H1 (cell line): Measurements from ENCODE around the gene MRPL41. TPM values are rescaled to one million over a fixed set of nuclear protein-coding genes. Genes with fewer than 3 reads are reported as not detected.

Experiments
- CTCF ChIA-PET: fragments of 300-600 bp; sonication (Branson Sonifier 250); formaldehyde crosslinking; loops from one replicate; lab custom pipeline; 2021; ENCODE audit not compliant: partially characterized antibody; lab: Charles Lee
- POLR2A ChIA-PET: fragments of 300-600 bp; sonication (Branson Sonifier 250); formaldehyde crosslinking; loops from one replicate; lab custom pipeline; 2021; ENCODE audit warnings: inconsistent platforms; ENCODE audit not compliant: partially characterized antibody; lab: Charles Lee
- DNase-seq, 2 experiments: peaks; one replicate each; pipeline versions ENCODE4 v3.0.0 to v3.0.0-alpha.2; 2010 to 2022; ENCODE audit warnings: low spot score in 2 of 2, low read depth in 1 of 2, mixed read lengths in 1 of 2
- FAIRE-seq: peaks from 2 replicates; lab custom pipeline; 2011; peaks lifted over from hg19 to GRCh38; lab: Jason Lieb, UNC
- H2AFZ ChIP-seq: 2 replicates; pipeline ENCODE4 v1.8.1; 2012; ENCODE audit warnings: low read length, inconsistent platforms
- H2AK5ac ChIP-seq: 2 replicates; pipeline ENCODE4 v1.6.1; 2013; ENCODE audit warnings: low read depth, low read length
- H2BK120ac ChIP-seq: replicated peaks from 2 replicates; pipeline ENCODE3; 2013; ENCODE audit warnings: low read depth, low read length, inconsistent platforms
- H2BK12ac ChIP-seq: 2 replicates; pipeline ENCODE4 v1.6.1; 2013; ENCODE audit warnings: low read depth, low read length
- H2BK15ac ChIP-seq: 2 replicates; pipeline ENCODE4 v1.6.1; 2013; ENCODE audit warnings: low read length
- H2BK20ac ChIP-seq: 2 replicates; pipeline ENCODE4 v1.6.1; 2013; ENCODE audit warnings: low read length
- H2BK5ac ChIP-seq: 2 replicates; pipeline ENCODE4 v1.6.1; 2013; ENCODE audit warnings: low read depth, low read length
- H3K14ac ChIP-seq: 2 replicates; pipeline ENCODE4 v1.6.1; 2013; ENCODE audit warnings: inconsistent platforms; ENCODE audit not compliant: insufficient read length
- H3K18ac ChIP-seq: 2 replicates; pipeline ENCODE4 v1.6.1; 2013; ENCODE audit warnings: low read length; ENCODE audit errors: extremely low read depth
- H3K23ac ChIP-seq: 2 replicates; pipeline ENCODE4 v1.6.1; 2013; ENCODE audit warnings: inconsistent platforms; ENCODE audit not compliant: insufficient read length
- H3K23me2 ChIP-seq: 2 replicates; pipeline ENCODE4 v1.6.1; 2013; ENCODE audit warnings: low read depth, low read length
- H3K27ac ChIP-seq: 2 replicates; pipeline ENCODE4 v1.6.1; 2011; ENCODE audit warnings: low read depth, low read length, inconsistent platforms
- H3K27me3 ChIP-seq, 4 experiments: replicated peaks in 1 of 4; 1 replicate in 1 of 4; 2 replicates in 3 of 4; pipeline versions ENCODE4 v1.6.1 to v1.8.1; 2011 to 2013; ENCODE audit warnings: low read length in 3 of 4, mild to moderate bottlenecking in 3 of 4, inconsistent platforms in 2 of 4, mixed read lengths in 2 of 4, moderate library complexity in 1 of 4; ENCODE audit not compliant: control insufficient read depth in 3 of 4, insufficient read depth in 3 of 4; ENCODE audit errors: extremely low read depth in 1 of 4
- H3K36me3 ChIP-seq, 4 experiments: 2 replicates each; pipeline versions ENCODE4 v1.6.1 to v1.8.1; 2011 to 2013; ENCODE audit warnings: mild to moderate bottlenecking in 4 of 4, low read length in 3 of 4, moderate library complexity in 2 of 4, control low read depth in 1 of 4, inconsistent platforms in 1 of 4; ENCODE audit not compliant: insufficient read depth in 4 of 4, control insufficient read depth in 2 of 4
- H3K4ac ChIP-seq: replicated peaks from 2 replicates; pipeline ENCODE3; 2013; ENCODE audit warnings: low read length, low read depth, mixed read lengths, inconsistent platforms; ENCODE audit not compliant: insufficient read length
- H3K4me1 ChIP-seq, 4 experiments: replicated peaks in 1 of 4; 1 replicate in 1 of 4; 2 replicates in 3 of 4; pipeline versions ENCODE4 v1.6.1 to v1.8.1; 2011 to 2013; ENCODE audit warnings: low read length in 3 of 4, inconsistent platforms in 2 of 4, mixed read lengths in 1 of 4; ENCODE audit not compliant: insufficient read depth in 4 of 4, control insufficient read depth in 3 of 4
- H3K4me2 ChIP-seq, 2 experiments: 2 replicates each; pipeline versions ENCODE4 v1.6.1 to v1.8.1; 2011 to 2013; ENCODE audit warnings: low read depth in 2 of 2, low read length in 2 of 2, control low read depth in 1 of 2, inconsistent platforms in 1 of 2, mild to moderate bottlenecking in 1 of 2; ENCODE audit not compliant: insufficient read depth in 1 of 2
- H3K4me3 ChIP-seq, 4 experiments: fragments of 200-600, 300-600 bp in 1 of 4; sonication (generic), shearing (Covaris generic), sonication (Bioruptor Twin) in 1 of 4; 2 replicates each; pipeline versions ENCODE4 v1.5.1 to v1.8.1; 2011 to 2016; ENCODE audit warnings: low read length in 4 of 4, low read depth in 3 of 4, control low read depth in 2 of 4, inconsistent platforms in 2 of 4, mild to moderate bottlenecking in 2 of 4, mixed read lengths in 1 of 4, moderate library complexity in 1 of 4; ENCODE audit not compliant: insufficient read depth in 2 of 4; ENCODE audit errors: extremely low read depth in 1 of 4
- H3K56ac ChIP-seq: replicated peaks from 2 replicates; pipeline ENCODE3; 2013; ENCODE audit warnings: low read depth, mild to moderate bottlenecking, mixed read lengths, low read length, inconsistent platforms; ENCODE audit not compliant: insufficient read length
- H3K79me1 ChIP-seq: 2 replicates; pipeline ENCODE4 v1.6.1; 2013; ENCODE audit warnings: low read depth, low read length, control low read depth
- H3K79me2 ChIP-seq, 2 experiments: 2 replicates each; pipeline versions ENCODE4 v1.6.1 to v1.8.1; 2012 to 2013; ENCODE audit warnings: low read length in 2 of 2, mild to moderate bottlenecking in 2 of 2, inconsistent platforms in 1 of 2; ENCODE audit not compliant: insufficient read depth in 2 of 2, control insufficient read depth in 1 of 2
- H3K9ac ChIP-seq, 4 experiments: replicated peaks in 1 of 4; 1 replicate in 1 of 4; 2 replicates in 3 of 4; pipeline versions ENCODE4 v1.6.1 to v1.8.1; 2011 to 2013; ENCODE audit warnings: low read depth in 3 of 4, low read length in 3 of 4, control low read depth in 2 of 4, mild to moderate bottlenecking in 2 of 4, moderate library complexity in 2 of 4, inconsistent platforms in 1 of 4; ENCODE audit errors: extremely low read depth in 1 of 4
- H3K9me3 ChIP-seq, 2 experiments: 2 replicates each; pipeline versions ENCODE4 v1.6.1 to v1.8.1; 2012 to 2013; ENCODE audit warnings: mild to moderate bottlenecking in 2 of 2, moderate library complexity in 2 of 2, control low read depth in 1 of 2, inconsistent platforms in 1 of 2, low read depth in 1 of 2, low read length in 1 of 2, mixed read lengths in 1 of 2; ENCODE audit not compliant: insufficient read depth in 2 of 2
- H4K20me1 ChIP-seq, 2 experiments: replicated peaks in 1 of 2; 2 replicates each; pipeline versions ENCODE3 to v1.8.1; 2011 to 2013; ENCODE audit warnings: inconsistent platforms in 2 of 2, low read length in 2 of 2, mild to moderate bottlenecking in 1 of 2; ENCODE audit not compliant: insufficient read depth in 2 of 2, control insufficient read depth in 1 of 2
- H4K5ac ChIP-seq: 2 replicates; pipeline ENCODE4 v1.6.1; 2013; ENCODE audit warnings: low read length, low read depth, mixed read lengths, inconsistent platforms; ENCODE audit not compliant: insufficient read length
- H4K8ac ChIP-seq: 2 replicates; pipeline ENCODE4 v1.8.0; 2013; ENCODE audit warnings: mild to moderate bottlenecking, moderate library complexity, low read length, inconsistent platforms; ENCODE audit not compliant: insufficient read depth; ENCODE audit errors: extremely low read depth
- H4K91ac ChIP-seq: replicated peaks from 2 replicates; pipeline ENCODE3; 2013; ENCODE audit warnings: low read length, mixed read lengths, inconsistent platforms; ENCODE audit not compliant: insufficient read length
- CBX5 ChIP-seq: fragments of 300-800, 300-1000 bp; sonication (generic); IDR thresholded peaks from 2 replicates; pipeline ENCODE4 v1.7.1; 2016; ENCODE audit warnings: antibody characterized with exemption, low read length, low read depth
- CBX8 ChIP-seq: fragments of 300-800, 300-1000 bp; sonication (generic); IDR thresholded peaks from 2 replicates; pipeline ENCODE4 v1.7.1; 2016; ENCODE audit warnings: low read depth, low read length, borderline replicate concordance
- CEBPB ChIP-seq: IDR thresholded peaks from 2 replicates; pipeline ENCODE4 v1.6.1; 2012; ENCODE audit warnings: low read depth, low read length
- NRF1 ChIP-seq: IDR thresholded peaks from 2 replicates; pipeline ENCODE4 v1.6.1; 2011; ENCODE audit warnings: mild to moderate bottlenecking, low read depth, low read length, improper control_type of control experiment
- TAF7 ChIP-seq: optimal IDR thresholded peaks from 2 replicates; pipeline ENCODE3; 2011; ENCODE audit warnings: low read depth, mild to moderate bottlenecking, inconsistent platforms, low read length, moderate library complexity, borderline replicate concordance
- TBP ChIP-seq: IDR thresholded peaks from 2 replicates; pipeline ENCODE4 v1.6.1; 2011; ENCODE audit warnings: low read depth, low read length, improper control_type of control experiment
- WGBS, 2 experiments: shearing (Covaris generic) in 1 of 2; methylation state at CpG; one replicate each; pipeline versions ENCODE4 v1.1.6 to v1.1.7; 2013 to 2015; ENCODE audit warnings: low lambda C conversion rate in 2 of 2, mixed read lengths in 2 of 2, inconsistent platforms in 1 of 2, low coverage in 1 of 2, missing lambda C conversion rate in 1 of 2; ENCODE audit not compliant: insufficient replicate concordance in 2 of 2, insufficient coverage in 1 of 2, insufficient read length in 1 of 2; ENCODE audit errors: extremely low coverage in 1 of 2, missing lambda C conversion rate in 1 of 2; 5-methylcytosine and 5-hydroxymethylcytosine counted together
- polyA plus RNA-seq, 7 experiments: library from polyadenylated mRNA; depleted of rRNA in 3 of 7; stranded (reverse) in 5 of 7; unstranded in 2 of 7; fragments of >200 nt in 5 of 7; fragments of 200-250 nt in 2 of 7; gene quantifications; 1 replicate in 5 of 7; 2 replicates in 1 of 7; 4 replicates in 1 of 7; pipeline versions ENCODE4 v1.2.1 to v1.2.3, GENCODE V29; 2011 to 2013; ENCODE audit warnings: missing spikeins in 2 of 7, mixed read lengths in 2 of 7
- total RNA-seq: library from RNA; stranded (reverse); fragmentation: NEBNext Ultra II Directional; extraction: Animal tissue kit (Norgen Biotek cat#: 25700); gene quantifications from 2 replicates; pipeline ENCODE4 v1.2.1, GENCODE V29; 2021
- TF ChIP-seq, protein P1 (sequence below): IDR thresholded peaks from 2 replicates; pipeline ENCODE4 v1.6.1; 2012; ENCODE audit warnings: inconsistent platforms
- TF ChIP-seq, protein P2 (sequence below), 3 experiments: IDR thresholded peaks; 1 replicate in 2 of 3; 2 replicates in 1 of 3; pipeline versions ENCODE4 v1.5.1 to v1.6.1; 2011; ENCODE audit warnings: low read length in 3 of 3, mild to moderate bottlenecking in 3 of 3, inconsistent platforms in 2 of 3, low read depth in 1 of 3, moderate library complexity in 1 of 3; ENCODE audit not compliant: insufficient read depth in 1 of 3; ENCODE audit errors: control extremely low read depth in 1 of 3

MRPL41 gene
- total and polyA plus RNA-seq, 2 of the 8 experiments (the other 6 are each of a cell fraction or from before 2014, with no cell fraction given), result 47.2 to 58.1 TPM

GRCh38 chr9:137534256-137535119 lies 17.2 kb upstream of the MRPL41 start:
- H3K36me3 ChIP-seq, result no peaks in the 10 kb centered on the region
- H2BK15ac ChIP-seq, result no peak overlapping the region
- no peak overlapping the region for H3K56ac ChIP-seq
- no peak overlapping the region for H3K23ac ChIP-seq
- no peak overlapping the region for H3K14ac ChIP-seq
- H4K8ac ChIP-seq, result no peak overlapping the region
- H3K27me3 ChIP-seq, result no peaks in the 10 kb centered on the region
- H3K4ac ChIP-seq, result no peak overlapping the region
- H3K79me1 ChIP-seq, result no peaks in the 10 kb centered on the region
- no peak overlapping the region for H2BK20ac ChIP-seq
- no peak overlapping the region for H3K18ac ChIP-seq
- no peak overlapping the region for H3K9ac ChIP-seq
- FAIRE-seq, result peak; percentile 39
- H4K5ac ChIP-seq, result no peak overlapping the region
- H3K4me2 ChIP-seq, result no peak overlapping the region
- no peak overlapping the region for H4K91ac ChIP-seq
- H2BK12ac ChIP-seq, result no peak overlapping the region
- no peak for DNase-seq
- peaks cover 0 to 2% of the 10 kb centered on the region in 2 experiments; a peak in 1 of 4 replicates for H3K9me3 ChIP-seq
- H2BK5ac ChIP-seq, result no peak overlapping the region
- H2AK5ac ChIP-seq, result no peak overlapping the region
- no peak overlapping the region for H3K4me3 ChIP-seq
- no peaks in the 10 kb centered on the region; a peak in 2 of 7 replicates for H3K4me1 ChIP-seq
- no peak overlapping the region for H2BK120ac ChIP-seq
- H4K20me1 ChIP-seq, result no peaks in the 10 kb centered on the region
- no peaks in the 10 kb centered on the region for H3K79me2 ChIP-seq
- H3K23me2 ChIP-seq, result no peaks in the 10 kb centered on the region
- H3K27ac ChIP-seq, result no peak overlapping the region
- 74% methylated on average over 19 of the region's 19 CpGs; no CpG with 5 or more reads in 1 of the 2 experiments for WGBS, 2 experiments
- ChIA-PET CTCF (interaction anchor here (0.7 to 1.8 kb wide), 13 partner anchors 8 to 741 kb away, joined by 3 to 13 read pairs (median 4); partner anchors contain the start of gene MRPL41), POLR2A (interaction anchor here (0.6 to 0.7 kb wide), 3 partner anchors 16 to 45 kb away, joined by 3 read pairs; partner anchors contain the start of genes MRPL41 and PNPLA7)
- H2AFZ ChIP-seq, result peak overlapping the region; percentile 96
- TF ChIP-seq, protein P1, sequence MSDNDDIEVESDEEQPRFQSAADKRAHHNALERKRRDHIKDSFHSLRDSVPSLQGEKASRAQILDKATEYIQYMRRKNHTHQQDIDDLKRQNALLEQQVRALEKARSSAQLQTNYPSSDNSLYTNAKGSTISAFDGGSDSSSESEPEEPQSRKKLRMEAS, result peak; percentile 87
- TF ChIP-seq NRF1 (no peak), CBX8 (no peak), TBP (no peak), CBX5 (no peak), TAF7 (no peak), CEBPB (no peak)
- TF ChIP-seq, protein P2, sequence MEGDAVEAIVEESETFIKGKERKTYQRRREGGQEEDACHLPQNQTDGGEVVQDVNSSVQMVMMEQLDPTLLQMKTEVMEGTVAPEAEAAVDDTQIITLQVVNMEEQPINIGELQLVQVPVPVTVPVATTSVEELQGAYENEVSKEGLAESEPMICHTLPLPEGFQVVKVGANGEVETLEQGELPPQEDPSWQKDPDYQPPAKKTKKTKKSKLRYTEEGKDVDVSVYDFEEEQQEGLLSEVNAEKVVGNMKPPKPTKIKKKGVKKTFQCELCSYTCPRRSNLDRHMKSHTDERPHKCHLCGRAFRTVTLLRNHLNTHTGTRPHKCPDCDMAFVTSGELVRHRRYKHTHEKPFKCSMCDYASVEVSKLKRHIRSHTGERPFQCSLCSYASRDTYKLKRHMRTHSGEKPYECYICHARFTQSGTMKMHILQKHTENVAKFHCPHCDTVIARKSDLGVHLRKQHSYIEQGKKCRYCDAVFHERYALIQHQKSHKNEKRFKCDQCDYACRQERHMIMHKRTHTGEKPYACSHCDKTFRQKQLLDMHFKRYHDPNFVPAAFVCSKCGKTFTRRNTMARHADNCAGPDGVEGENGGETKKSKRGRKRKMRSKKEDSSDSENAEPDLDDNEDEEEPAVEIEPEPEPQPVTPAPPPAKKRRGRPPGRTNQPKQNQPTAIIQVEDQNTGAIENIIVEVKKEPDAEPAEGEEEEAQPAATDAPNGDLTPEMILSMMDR (IDR thresholded peaks at IDR 0.05; ENCODE audit: control extremely low read depth in 1 of 3, insufficient read depth in 1 of 3, low read depth in 1 of 3, low read length in 3 of 3), result peak in 2 of 3 experiments; percentile 39 to 62; a peak in 2 of 4 replicates
